ENCODE data around the gene GRAMD1B. TPM values are rescaled to one million over a fixed set of nuclear protein-coding genes. Genes with fewer than 3 reads are reported as not detected.

The GRAMD1B gene
- total RNA-seq, 4 donors from 2014 or later: 2.1 to 8.5 (median 7.0) TPM

DNA sequence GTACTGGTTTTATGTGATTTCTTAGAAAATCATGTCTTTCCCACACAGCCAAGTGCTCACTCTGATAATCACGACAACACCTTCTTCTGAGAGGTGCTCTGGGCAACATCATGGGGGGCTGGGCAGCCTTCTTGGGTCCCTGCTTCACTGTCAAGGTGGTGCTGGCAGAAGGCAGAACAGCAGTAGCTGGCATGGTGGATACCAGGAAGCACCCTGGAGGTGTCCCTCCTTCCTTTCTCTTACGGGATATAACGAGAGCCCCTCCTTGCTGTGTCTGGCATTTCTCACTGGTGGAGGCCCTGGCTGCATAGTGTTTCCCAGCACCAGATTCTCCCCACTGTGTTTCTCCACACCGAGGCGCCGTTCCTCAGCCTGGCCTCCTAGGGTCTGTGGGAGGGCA lies 163.5 kb downstream of the GRAMD1B start:
- DNase-seq (ENCODE audit: low spot score) (no peak), ATAC-seq (ENCODE audit: low FRiP score) (no peak)
- TF ChIP-seq, protein P1, sequence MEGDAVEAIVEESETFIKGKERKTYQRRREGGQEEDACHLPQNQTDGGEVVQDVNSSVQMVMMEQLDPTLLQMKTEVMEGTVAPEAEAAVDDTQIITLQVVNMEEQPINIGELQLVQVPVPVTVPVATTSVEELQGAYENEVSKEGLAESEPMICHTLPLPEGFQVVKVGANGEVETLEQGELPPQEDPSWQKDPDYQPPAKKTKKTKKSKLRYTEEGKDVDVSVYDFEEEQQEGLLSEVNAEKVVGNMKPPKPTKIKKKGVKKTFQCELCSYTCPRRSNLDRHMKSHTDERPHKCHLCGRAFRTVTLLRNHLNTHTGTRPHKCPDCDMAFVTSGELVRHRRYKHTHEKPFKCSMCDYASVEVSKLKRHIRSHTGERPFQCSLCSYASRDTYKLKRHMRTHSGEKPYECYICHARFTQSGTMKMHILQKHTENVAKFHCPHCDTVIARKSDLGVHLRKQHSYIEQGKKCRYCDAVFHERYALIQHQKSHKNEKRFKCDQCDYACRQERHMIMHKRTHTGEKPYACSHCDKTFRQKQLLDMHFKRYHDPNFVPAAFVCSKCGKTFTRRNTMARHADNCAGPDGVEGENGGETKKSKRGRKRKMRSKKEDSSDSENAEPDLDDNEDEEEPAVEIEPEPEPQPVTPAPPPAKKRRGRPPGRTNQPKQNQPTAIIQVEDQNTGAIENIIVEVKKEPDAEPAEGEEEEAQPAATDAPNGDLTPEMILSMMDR (IDR thresholded peaks at IDR 0.05): no peak

GRCh38 chr11:123594188-123594901 lies 164.3 kb downstream of the GRAMD1B start:
- ATAC-seq (ENCODE audit: low FRiP score): no peak
- TF ChIP-seq, protein P1 (IDR thresholded peaks at IDR 0.05): no peak

DNA sequence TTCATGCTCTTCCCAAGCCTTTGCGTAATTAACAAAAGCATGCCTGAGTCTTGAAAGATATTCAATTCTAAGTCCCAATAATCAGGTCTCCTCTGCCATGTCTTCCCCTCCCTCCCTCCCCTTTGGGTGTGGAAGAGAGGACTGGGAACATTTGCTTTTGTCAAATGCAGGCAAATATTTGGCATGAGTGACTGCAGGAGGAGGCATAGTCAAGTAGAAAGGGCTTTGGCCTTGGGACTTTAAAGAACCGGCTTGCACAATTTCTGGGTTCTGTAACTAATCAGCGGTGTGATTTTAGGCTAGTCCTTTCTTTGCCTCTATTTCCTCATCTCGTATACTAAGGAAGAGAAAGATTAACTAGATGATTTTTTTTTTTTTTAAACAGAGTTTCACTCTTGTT lies 164.9 kb downstream of the GRAMD1B start:
- no peak for ATAC-seq (ENCODE audit: low FRiP score)
- DNase-seq (ENCODE audit: low spot score): no peak
- TF ChIP-seq, protein P1 (IDR thresholded peaks at IDR 0.05): no peak

More at GRCh38 chr11:123594188-123594901, 164.3 kb downstream of the GRAMD1B start:
- no peak for DNase-seq (ENCODE audit: low spot score)

DNA sequence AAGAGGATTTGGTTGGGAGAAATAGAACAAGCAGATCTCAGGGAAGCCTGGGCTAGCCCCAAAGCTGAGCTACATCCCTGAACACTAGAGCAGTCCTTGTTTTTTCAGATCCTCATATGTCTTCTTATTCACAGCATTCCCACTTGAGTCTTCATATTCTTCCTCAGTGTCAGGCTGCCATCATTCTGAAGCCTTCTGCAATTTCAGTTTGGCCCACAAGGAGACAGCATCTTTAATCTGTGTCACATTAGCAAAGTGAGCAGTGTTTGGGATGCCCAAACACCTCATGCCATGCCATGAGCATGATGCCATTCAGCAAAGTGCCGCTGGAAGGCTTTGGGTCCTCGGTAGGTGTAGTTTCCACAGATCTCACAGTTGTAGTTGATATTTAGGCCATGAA lies 167.8 kb downstream of the GRAMD1B start:
- ATAC-seq (ENCODE audit: low FRiP score) (no peak), DNase-seq (ENCODE audit: low spot score) (no peak)
- TF ChIP-seq, protein P1 (IDR thresholded peaks at IDR 0.05): no peak

DNA sequence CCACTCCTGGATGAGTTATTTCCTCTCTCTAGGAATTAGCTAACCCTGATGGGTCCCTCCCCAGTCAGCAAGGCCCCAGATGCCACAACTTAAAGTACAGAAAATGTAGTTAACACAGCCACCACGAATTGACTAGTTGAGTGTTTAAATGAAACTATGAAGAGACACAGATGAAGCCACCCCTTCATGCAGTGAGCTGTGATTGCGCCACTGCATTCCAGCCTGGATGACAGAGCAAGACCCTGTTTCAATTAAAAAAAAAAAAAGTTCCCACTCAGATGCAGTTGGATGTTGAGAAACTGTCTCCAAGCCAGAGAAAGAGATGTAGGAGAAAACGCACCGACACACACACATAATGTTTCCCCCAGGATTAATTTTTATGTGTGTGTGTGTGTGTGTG lies 171.1 kb downstream of the GRAMD1B start:
- DNase-seq (ENCODE audit: low spot score): no peak
- no peak for ATAC-seq (ENCODE audit: low FRiP score)
- TF ChIP-seq, protein P1 (IDR thresholded peaks at IDR 0.05): no peak

DNA sequence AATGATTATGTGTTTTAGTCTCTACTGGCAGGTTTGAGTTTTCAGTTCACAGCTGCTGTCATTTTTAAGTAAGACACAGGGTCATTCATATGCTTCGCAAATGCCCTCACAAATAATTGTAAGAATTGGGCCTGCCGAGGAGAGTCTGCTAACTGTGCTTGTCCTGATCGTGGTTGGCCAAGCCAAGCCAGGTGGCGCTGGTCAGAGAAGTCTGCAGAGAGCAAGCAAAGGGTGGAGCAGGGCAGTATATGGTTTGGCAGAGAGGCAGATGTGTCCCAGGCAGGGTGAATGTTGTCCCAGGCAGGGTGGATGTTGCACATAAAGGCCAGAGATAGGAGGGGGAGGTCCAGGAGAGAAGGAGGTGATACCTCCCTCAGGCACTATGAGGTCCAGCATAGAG lies 171.7 kb downstream of the GRAMD1B start:
- ATAC-seq (ENCODE audit: low FRiP score) (no peak), DNase-seq (ENCODE audit: low spot score) (no peak)
- TF ChIP-seq, protein P1 (IDR thresholded peaks at IDR 0.05): no peak

GRCh38 chr11:123603666-123604065 lies 173.6 kb downstream of the GRAMD1B start:
- ATAC-seq (ENCODE audit: low FRiP score): no peak
- no peak for DNase-seq (ENCODE audit: low spot score)
- TF ChIP-seq, protein P1 (IDR thresholded peaks at IDR 0.05): no peak
